Measurements from ENCODE around the gene FDXR.

FDXR gene

GRCh38 chr17:74898376-74898946, 25.7 kb upstream of the FDXR start:
- H3K27me3 ChIP-seq (ENCODE audit: control insufficient read depth in 1 of 2, insufficient read depth in 1 of 2, low read length in 2 of 2) = peaks cover 40 to 79% of the 10 kb centered on the region in 2 experiments
- H3K14ac ChIP-seq (ENCODE audit: low read length in 2 of 2) = no peak overlapping the region
- no peak overlapping the region for H2BK12ac ChIP-seq (ENCODE audit: low read length in 2 of 2)
- 73% methylated on average over 11 of the region's 11 CpGs for WGBS
- H3K4me3 ChIP-seq (ENCODE audit: insufficient read depth in 1 of 2, low read depth in 1 of 2, low read length in 2 of 2) = no peak overlapping the region
- no peak overlapping the region for H2BK5ac ChIP-seq (ENCODE audit: low read depth, low read length, poor library complexity, severe bottlenecking)
- H3K79me1 ChIP-seq (replicated peaks; ENCODE audit: low read length, poor library complexity, severe bottlenecking) = no peaks in the 10 kb centered on the region
- no peak overlapping the region for H3K23ac ChIP-seq (ENCODE audit: low read length in 2 of 2)
- H3K4me1 ChIP-seq (ENCODE audit: control insufficient read depth, insufficient read depth, low read depth, low read length) = peaks cover 5% of the 10 kb centered on the region
- no peak overlapping the region for H3K9ac ChIP-seq (ENCODE audit: low read length)
- no peak overlapping the region for H4K91ac ChIP-seq (ENCODE audit: low read length)
- no peak overlapping the region for H4K8ac ChIP-seq (ENCODE audit: low read length)
- no peak overlapping the region for H2BK15ac ChIP-seq (ENCODE audit: low read depth, poor library complexity, severe bottlenecking)
- DNase-seq = no peak
- H3K18ac ChIP-seq (ENCODE audit: low read depth in 1 of 2, low read length in 2 of 2) = no peak overlapping the region
- H3K27ac ChIP-seq (ENCODE audit: low read length, poor library complexity, severe bottlenecking) = no peak overlapping the region
- H3K4ac ChIP-seq (ENCODE audit: low read depth in 1 of 2, low read length in 2 of 2) = no peak overlapping the region
- no peak overlapping the region for H2AFZ ChIP-seq (ENCODE audit: low read depth, low read length)
- no peak overlapping the region for H2AK5ac ChIP-seq (ENCODE audit: low read length, severe bottlenecking)
- H3K36me3 ChIP-seq (ENCODE audit: control insufficient read depth in 1 of 2, insufficient read depth in 2 of 2, low read depth in 1 of 2, low read length in 2 of 2) = no peaks in the 10 kb centered on the region
- no peaks in the 10 kb centered on the region for H3K9me3 ChIP-seq (ENCODE audit: control insufficient read depth, low read length)
- H3K4me2 ChIP-seq (ENCODE audit: low read length, poor library complexity, severe bottlenecking) = no peak overlapping the region
- H2BK120ac ChIP-seq (ENCODE audit: low read depth, low read length) = no peak overlapping the region

GRCh38 chr17:74893936-74894671, 21.3 kb upstream of the FDXR start:
- Histone ChIP-seq H3K4me2 (ENCODE audit: low read length, poor library complexity, severe bottlenecking) (no peak overlapping the region), H3K18ac (ENCODE audit: low read depth in 1 of 2, low read length in 2 of 2) (no peak overlapping the region), H3K4me3 (ENCODE audit: insufficient read depth in 1 of 2, low read depth in 1 of 2, low read length in 2 of 2) (no peak overlapping the region), H3K27ac (ENCODE audit: low read length, poor library complexity, severe bottlenecking) (no peak overlapping the region), H3K9ac (ENCODE audit: low read length) (no peak overlapping the region), H4K91ac (ENCODE audit: low read length) (no peak overlapping the region), H2BK15ac (ENCODE audit: low read depth, poor library complexity, severe bottlenecking) (no peak overlapping the region), H2BK12ac (ENCODE audit: low read length in 2 of 2) (no peak overlapping the region), H3K79me1 (replicated peaks; ENCODE audit: low read length, poor library complexity, severe bottlenecking) (no peaks in the 10 kb centered on the region), H3K14ac (ENCODE audit: low read length in 2 of 2) (no peak overlapping the region), H2BK5ac (ENCODE audit: low read depth, low read length, poor library complexity, severe bottlenecking) (no peak overlapping the region), H2AK5ac (ENCODE audit: low read length, severe bottlenecking) (no peak overlapping the region), H2BK120ac (ENCODE audit: low read depth, low read length) (no peak overlapping the region), H3K9me3 (ENCODE audit: control insufficient read depth, low read length) (no peaks in the 10 kb centered on the region), H3K27me3 (ENCODE audit: control insufficient read depth in 1 of 2, insufficient read depth in 1 of 2, low read length in 2 of 2) (peaks cover 59 to 83% of the 10 kb centered on the region in 2 experiments), H3K36me3 (ENCODE audit: control insufficient read depth in 1 of 2, insufficient read depth in 2 of 2, low read depth in 1 of 2, low read length in 2 of 2) (no peaks in the 10 kb centered on the region), H3K4me1 (ENCODE audit: control insufficient read depth, insufficient read depth, low read depth, low read length) (peaks cover 15% of the 10 kb centered on the region), H3K23ac (ENCODE audit: low read length in 2 of 2) (no peak overlapping the region), H3K4ac (ENCODE audit: low read depth in 1 of 2, low read length in 2 of 2) (no peak overlapping the region), H4K8ac (ENCODE audit: low read length) (no peak overlapping the region), H2AFZ (ENCODE audit: low read depth, low read length) (no peak overlapping the region)
- no peak for DNase-seq
- WGBS = 36% methylated on average over 22 of the region's 22 CpGs

GRCh38 chr17:74892974-74893911, 20.4 kb upstream of the FDXR start, which contains the start of gene FADS6:
TSS of gene FADS6 (minus strand) at chr17:74893633. CDS start at chr17:74893595, 38 bp downstream.
- peak within 1 kb of the TSS in 1 of 2 experiments; percentile 26 for H3K4me3 ChIP-seq (ENCODE audit: insufficient read depth in 1 of 2, low read depth in 1 of 2, low read length in 2 of 2)
- H3K27me3 ChIP-seq (ENCODE audit: control insufficient read depth in 1 of 2, insufficient read depth in 1 of 2, low read length in 2 of 2) = peaks cover 67 to 88% of the 10 kb centered on the region in 2 experiments
- no peak within 1 kb of the TSS for H2BK15ac ChIP-seq (ENCODE audit: low read depth, poor library complexity, severe bottlenecking)

More at GRCh38 chr17:74892974-74893911, 20.4 kb upstream of the FDXR start, which contains the start of gene FADS6:
- no peak within 1 kb of the TSS for H2BK12ac ChIP-seq (ENCODE audit: low read length in 2 of 2)
- no peak within 1 kb of the TSS for H3K9ac ChIP-seq (ENCODE audit: low read length)
- no peak within 1 kb of the TSS for H3K27ac ChIP-seq (ENCODE audit: low read length, poor library complexity, severe bottlenecking)
- H3K4me1 ChIP-seq (ENCODE audit: control insufficient read depth, insufficient read depth, low read depth, low read length) = peaks cover 15% of the 10 kb centered on the region
- no peak within 1 kb of the TSS for H2BK120ac ChIP-seq (ENCODE audit: low read depth, low read length)
- no peak within 1 kb of the TSS for H2AK5ac ChIP-seq (ENCODE audit: low read length, severe bottlenecking)
- H3K14ac ChIP-seq (ENCODE audit: low read length in 2 of 2) = no peak within 1 kb of the TSS
- no peak within 1 kb of the TSS for H3K18ac ChIP-seq (ENCODE audit: low read depth in 1 of 2, low read length in 2 of 2)
- H3K79me1 ChIP-seq (replicated peaks; ENCODE audit: low read length, poor library complexity, severe bottlenecking) = no peaks in the 10 kb centered on the region
- WGBS = 10% methylated on average over 67 of the region's 86 CpGs
- H4K91ac ChIP-seq (ENCODE audit: low read length) = no peak within 1 kb of the TSS
- H3K4ac ChIP-seq (ENCODE audit: low read depth in 1 of 2, low read length in 2 of 2) = no peak within 1 kb of the TSS
- H2BK5ac ChIP-seq (ENCODE audit: low read depth, low read length, poor library complexity, severe bottlenecking) = no peak within 1 kb of the TSS
- DNase-seq = no peak
- H3K4me2 ChIP-seq (ENCODE audit: low read length, poor library complexity, severe bottlenecking) = peak within 1 kb of the TSS; percentile 40
- H3K36me3 ChIP-seq (ENCODE audit: control insufficient read depth in 1 of 2, insufficient read depth in 2 of 2, low read depth in 1 of 2, low read length in 2 of 2) = no peaks in the 10 kb centered on the region
- peak within 1 kb of the TSS; percentile 39 for H4K8ac ChIP-seq (ENCODE audit: low read length)
- no peak within 1 kb of the TSS for H2AFZ ChIP-seq (ENCODE audit: low read depth, low read length)
- H3K23ac ChIP-seq (ENCODE audit: low read length in 2 of 2) = peak within 1 kb of the TSS in 1 of 2 experiments; percentile 26
- no peaks in the 10 kb centered on the region for H3K9me3 ChIP-seq (ENCODE audit: control insufficient read depth, low read length)
